IPS-NIHi7 (cell line): ENCODE data around the gene HECA.
"Not testable (repeated sequence)": the region's sequence is repeated elsewhere in the genome, so short reads cannot be mapped to it uniquely, and the experiment has no call there.

Experiments
- DNase-seq: peaks from one replicate; pipeline ENCODE4 v3.0.0; 2012; ENCODE audit warnings: mixed read lengths; ENCODE audit errors: extremely low spot score

Gene HECA

DNA sequence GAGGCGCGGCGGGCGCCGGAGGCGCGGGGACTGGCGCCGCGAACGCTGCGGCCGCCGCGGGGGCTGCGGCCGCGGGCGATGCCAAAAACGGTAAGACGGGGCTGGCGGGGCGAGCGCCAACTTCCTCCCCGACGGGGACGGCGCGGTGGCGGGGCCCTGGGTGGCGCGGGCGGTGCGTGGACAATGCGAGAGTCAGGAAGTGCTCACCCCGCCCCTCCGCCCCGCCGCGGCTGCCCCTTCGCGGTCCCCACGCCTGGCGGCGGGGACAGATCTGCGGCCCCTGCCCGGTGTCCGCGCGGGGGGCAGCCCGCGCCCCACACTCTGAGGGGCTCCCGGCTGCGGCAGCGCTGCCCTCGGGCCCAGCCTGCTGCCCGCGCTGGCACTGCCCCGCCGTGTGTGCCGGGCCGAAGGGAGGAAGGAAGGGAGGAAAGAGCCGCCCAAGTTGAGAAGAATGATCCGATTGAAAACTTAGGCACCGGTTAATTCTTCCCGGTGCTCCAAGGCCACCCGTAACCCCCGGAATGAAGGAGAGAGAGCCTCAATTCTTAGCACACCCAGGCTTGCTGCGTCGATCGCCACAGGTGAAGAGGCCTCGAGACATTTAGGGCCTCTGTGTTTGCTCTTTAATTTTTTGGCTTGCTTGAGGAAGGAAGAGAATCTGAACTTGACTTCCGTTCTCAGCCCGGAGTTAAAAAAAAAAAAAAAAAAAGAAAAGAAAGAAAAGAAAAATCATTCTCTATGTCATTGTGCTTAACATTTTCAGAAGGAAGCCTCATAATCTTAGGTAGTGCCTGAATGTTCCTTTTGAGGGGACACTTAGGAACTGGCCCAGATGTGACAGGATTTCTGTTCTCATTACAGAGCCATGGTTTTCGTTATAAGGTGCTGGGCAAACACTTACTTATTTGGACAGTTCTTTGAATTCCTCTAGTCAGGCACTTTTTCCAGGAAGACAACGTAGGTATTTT lies 982 bp downstream of the HECA start:
- peak; percentile 22 for DNase-seq

DNA sequence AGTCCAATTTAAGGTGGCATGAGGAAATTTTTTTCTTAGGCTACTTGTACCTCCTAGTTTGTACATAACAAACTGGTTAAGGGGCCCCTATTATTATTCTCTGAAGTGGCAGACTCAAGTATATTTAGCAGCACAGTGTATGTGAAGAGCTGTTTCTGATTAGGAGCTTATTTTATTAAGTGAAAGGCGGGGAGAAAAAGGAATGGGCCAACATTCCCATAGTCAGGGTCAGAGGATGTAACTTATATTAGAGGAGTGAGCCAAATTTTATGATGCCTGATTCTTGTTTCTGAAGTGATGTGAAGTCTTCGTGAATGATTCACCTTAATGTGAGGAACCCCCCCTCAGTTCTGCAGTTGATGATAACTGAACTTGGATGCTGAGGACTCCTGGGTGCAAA lies 2.8 kb downstream of the HECA start:
- DNase-seq, result no peak

DNA sequence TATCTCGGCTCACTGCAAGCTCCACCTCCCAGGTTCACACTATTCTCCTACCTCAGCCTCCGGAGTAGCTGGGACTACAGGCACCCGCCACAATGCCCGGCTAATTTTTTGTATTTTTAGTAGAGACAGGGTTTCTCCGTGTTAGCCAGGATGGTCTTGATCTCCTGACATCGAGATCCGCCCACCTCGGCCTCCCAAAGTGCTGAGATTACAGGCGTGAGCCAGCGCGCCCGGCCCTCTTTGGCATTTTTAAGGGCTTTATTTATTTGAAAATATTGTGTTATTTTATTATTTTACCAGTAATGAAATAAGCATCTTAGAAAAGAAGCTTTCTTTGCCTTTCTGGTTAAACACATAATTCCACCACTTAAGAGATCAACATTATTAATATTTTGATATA lies 6.0 kb downstream of the HECA start:
- not testable (repeated sequence) for DNase-seq

DNA sequence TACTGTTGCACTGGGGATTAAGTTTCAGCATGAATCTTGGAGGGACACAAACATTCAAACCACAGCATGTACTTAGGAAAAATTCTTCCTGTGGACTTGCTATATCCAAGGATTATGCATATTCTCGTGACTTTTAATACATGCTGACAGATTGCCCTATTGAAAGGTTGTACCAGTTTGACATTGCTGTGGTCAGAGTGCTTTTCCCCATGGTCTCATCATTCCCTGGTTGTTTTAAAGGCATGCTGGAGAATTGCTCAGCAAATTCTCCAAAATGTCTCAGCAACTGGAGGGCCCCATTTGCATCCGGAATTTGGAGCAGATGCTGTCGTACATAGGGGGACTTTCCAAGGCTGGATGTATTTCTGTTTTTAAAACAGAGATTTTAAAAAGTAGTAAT lies 7.4 kb downstream of the HECA start:
- no peak for DNase-seq

DNA sequence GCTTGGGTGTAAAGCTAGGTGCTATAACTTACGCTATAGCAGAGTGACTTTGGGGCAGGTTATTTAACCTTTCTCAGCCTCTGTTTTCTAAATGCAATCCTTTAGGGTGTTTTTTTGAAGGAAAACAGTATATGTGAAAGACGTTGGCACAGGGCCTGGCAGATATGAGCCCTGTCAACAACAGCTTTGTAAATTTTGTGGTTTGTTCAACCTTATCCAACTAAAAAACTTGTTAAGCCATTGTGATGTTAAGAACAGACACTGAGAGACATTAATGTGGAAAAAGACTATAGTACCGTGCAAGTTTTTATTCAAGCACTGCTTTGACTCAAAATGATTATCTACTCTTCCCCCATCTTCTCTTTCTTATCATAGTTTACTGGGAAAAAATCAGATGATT lies 8.2 kb downstream of the HECA start:
- DNase-seq, result no peak

DNA sequence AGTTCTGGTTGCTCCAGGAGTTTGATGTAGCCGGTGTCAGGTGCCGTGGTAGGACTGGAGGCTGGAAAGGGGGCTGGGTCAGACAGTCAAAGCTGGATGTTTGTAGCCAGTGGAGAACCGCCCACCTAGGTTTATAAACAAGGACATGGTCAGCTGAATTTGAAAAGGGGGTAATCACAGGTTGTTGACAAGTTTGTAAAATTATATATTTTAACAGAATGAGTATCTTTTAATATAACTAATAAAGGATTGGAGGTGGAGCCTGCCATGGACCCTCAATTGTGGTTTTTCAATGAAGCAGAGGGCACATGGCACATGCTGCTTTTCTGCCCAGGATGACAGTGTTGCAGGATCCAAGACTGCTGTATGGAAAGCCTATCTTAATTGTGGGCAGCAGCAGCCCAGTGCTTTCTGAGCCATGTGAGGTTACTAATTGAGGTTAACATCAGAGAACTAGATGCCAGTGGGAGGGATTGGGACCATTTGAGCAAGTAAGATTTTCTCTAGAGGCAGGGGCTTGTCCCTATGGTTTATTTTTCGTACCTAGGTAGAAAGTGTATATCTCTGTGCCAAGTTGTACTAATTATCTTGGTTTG lies 9.7 kb downstream of the HECA start:
- no peak for DNase-seq

DNA sequence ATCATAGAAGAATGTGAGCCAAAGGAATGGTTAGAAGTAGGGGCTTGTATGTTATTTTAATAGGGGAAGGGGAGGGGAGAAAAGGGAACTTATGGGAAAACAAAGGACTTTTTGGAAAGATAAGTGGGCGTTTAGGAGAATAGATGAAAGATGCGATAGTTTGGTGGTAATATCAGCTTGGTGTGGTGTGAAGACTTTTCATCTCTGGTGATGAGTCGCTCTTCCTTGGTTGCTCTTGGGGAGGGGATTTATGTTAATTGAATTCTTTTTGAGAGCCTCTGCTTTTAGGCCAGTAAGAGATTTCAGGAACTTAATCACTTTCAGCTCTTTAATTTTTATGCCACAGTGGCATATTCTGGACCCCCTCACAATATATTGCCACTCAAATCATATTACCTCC lies 10.8 kb downstream of the HECA start:
- no peak for DNase-seq

DNA sequence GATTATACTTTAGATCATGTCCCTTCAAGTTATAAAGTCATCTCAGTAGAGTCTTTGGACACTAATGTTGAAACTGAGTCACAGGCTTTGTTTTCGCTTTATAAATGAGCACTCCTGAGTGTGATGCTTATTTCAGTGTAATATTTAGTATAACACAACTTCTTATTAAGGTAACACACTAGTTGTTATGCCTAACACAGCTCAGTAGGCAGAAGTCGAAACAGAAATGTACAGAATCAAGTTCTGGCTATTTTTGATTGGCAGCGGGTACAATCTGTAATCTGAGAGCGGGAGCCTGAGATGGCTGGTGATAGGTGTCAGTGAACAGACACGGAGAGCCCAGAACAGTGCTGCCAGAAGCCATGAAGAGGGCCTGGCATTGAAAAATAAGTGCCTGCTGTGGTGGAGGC lies 11.4 kb downstream of the HECA start:
- no peak for DNase-seq

DNA sequence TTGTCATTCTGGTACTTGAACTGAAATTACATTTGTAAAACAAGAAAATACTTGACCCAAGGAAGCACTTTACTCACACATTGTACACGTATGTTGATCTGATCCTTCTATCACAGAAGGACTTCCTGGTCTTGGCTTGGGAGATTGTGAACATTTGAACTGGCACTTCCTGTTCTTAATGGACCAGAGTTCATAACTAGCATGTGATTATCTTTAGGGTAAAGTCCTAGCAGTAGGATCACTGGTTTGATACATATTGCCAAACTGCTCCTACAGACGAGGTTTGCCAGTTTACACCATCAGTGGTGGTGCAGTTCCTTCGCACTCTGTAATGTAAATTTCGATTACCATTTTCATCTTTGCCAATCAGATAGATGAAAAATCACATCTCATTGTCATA lies 12.7 kb downstream of the HECA start:
- no peak for DNase-seq

DNA sequence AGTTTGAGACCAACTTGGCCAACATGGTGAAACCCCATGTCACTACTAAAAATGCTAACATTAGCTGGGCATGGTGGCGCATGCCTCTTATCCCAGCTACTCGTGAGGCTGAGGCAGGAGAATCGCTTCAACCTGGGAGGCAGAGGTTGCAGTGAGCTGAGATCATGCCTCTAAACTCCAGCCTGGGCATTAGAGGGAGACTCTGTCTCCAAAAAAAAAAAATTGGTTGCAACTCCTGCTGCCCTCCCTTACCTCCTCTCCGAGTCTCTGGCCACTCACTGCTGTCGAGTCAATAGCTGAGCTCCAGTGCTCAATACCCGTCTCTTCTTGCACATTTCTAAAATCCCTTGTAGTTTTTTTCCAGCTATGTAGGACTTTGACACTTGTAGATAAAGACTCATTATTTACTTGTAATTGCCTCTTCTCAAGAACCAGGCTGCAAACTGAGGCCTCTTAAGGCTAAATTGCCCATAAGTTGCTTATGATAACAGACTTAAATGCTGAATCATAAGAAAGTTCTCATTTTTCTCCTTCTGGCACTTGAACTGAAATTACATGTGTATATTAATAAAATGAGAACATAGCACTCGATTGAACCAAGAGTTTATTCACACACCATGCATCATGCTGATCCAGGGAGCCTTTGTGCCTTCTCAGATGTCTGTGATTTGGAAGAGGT lies 13.8 kb downstream of the HECA start:
- no peak for DNase-seq

DNA sequence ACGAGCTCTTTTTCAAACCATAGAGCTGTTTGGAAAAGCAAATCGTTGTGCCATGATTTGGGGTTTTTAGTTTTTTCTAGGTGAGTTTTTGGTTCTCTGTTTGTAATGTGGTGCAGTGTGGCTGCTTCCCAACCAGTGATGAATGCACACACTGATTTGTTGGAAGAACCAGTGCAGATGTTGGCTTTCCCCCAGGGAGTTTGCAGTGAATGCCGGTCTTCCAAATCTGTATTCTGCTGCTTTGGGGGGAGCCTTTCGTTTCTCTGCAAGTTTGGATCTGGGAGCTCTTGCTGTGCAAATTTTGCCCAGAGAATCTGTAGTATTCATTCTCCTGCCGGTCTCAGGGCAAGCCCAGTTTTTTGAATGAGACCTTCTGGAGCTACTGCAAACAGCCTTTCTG lies 14.5 kb downstream of the HECA start:
- DNase-seq, result no peak

DNA sequence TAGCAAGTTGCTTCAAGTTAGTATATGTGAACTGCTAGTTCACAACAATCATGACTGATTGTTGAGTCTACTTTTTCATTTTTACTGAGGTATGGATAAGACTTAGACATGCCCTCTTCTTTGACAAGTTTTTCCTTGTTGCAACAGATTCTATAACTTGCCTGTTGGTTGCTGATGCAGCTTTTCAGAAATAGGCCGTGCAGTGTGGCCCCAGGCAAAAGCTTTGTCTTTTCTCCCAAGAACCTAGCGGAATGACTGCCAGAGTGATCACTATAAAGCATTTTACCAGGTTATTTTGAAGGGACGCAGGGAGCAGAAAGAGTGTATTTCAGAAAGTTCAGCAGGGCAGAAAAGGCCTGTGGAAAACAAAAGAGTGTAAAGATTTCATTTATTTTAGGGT lies 16.0 kb downstream of the HECA start:
- no peak for DNase-seq

DNA sequence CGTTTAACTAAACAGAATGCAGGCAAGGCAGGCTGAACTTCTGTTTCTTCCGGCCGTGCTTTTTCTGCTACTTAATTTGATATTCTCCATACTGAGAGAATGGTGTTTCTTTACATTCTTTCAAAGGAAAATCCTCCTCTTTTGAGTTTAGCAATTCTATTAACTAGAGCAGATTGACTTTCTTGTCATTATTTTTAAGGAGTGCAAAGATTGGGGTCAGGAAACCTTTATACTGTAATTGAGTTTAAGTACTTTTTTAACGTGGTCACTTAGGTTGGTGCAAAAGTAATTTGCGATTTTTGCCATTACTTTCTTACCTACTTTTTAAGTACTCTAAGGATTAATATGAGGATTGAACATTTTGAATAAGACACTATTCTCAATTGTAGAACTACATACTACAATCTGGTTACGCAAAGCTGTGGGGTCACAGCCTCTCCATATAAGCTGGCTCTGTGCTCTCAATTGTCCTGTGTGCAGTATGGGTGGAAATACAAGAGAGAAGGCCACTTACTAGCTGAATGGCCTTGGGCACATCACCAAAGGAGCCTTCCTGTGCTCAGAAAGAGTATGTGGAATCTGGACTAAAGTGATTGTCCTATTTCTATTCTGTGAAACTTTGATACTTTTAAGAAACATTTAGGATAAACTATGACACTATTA lies 16.7 kb downstream of the HECA start:
- DNase-seq, result no peak

DNA sequence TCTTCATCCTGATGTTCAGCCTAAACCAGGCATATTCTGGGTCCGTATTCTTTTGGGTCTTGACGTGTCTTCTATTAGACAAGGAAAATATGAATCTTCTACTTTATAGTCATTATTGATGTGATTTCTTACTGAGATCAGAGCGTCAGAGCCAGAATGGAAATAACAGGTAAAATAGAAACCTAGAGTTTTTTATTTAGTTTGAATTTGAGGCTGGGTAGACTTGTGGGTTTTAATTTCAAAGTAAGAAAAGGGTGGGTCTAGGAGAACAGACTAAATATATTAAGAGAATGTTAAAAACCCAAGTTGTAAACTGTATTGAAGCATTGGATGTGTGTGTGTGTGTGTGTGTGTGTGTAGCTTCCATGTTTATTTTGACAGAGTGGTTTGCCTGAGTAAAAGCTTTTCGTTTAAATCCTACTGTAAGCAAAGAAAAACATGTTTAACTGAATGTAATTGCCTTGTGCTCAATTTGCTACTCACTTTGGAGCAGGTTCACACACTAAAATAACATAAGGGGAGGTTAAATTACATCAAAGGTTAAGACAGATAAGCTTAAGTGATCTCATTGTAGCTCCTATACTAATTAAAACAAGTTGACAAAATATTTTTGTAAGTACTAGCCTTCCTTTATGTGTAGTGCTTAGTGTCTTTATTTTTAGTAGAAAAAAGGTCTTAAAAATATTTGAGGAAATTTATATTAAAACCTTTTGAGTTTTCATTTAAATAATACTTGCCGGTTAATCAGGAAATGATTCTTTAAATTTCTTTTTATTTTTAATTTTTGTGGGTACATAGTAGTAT lies 17.4 kb downstream of the HECA start:
- DNase-seq, result no peak

DNA sequence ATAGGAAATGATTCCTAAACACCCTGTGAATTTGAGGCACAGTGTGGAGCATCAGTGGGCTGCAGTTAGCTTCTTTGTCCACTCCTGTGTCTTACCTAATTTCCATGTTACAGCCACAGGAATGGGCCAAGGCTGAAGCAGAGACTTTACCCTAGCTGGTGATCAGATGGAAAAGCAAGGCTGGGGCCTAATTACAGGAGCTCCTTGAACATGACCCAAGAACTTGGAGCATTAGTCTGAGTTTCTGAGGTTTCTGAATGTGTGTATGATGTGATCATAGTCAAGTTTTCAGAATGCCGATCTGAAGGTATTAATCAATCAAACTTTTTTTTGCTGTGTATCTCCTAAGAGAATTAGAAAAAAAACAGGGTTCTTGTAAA lies 18.0 kb downstream of the HECA start:
- no peak for DNase-seq

DNA sequence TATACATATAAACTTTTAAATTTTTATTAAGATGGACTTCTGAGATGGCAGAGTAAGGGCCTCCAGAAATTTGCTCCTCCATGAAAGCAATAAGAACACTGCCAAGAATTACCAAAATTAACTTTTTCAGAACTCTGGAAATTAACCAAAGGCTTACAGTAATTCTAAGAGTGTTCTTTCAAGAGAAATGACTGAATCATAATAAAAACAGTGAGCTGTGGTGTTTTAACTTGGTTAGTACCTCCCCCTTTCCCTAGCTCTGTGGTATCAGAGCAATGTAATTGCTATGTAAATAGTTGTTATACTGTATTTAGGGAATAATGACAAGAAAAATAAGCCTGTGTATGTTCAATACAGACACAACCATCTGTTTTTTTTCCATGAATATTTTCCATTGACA lies 19.0 kb downstream of the HECA start:
- DNase-seq, result no peak

DNA sequence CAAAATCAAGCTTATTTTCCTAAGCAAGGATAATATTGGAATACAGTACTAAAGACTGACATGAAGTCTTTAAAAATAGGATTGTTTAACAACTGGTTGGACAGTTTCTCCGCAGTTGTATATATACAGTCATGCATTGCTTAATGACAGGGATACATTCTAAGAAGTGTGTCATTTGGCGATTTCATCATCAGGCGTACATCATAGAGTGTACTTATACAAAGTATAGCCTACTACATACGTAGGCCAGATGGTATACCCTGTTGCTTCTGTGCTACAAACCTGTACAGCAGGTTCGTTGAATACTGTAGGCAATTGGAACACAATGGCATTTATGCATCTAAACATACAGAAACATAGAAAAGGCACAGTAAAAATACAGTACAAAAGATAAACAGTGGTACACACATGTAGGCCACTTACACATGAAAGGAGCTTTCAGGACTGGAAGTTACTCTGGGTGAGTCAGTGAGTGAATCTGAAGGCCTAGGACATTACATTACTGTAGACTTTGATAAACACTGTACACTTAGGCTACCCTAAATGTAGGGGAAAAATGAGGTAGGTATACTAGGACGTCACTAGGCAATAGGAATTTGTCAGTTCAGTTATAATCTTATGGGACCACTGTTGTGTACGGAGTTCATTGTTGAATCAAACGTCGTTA lies 20.1 kb downstream of the HECA start:
- no peak for DNase-seq

DNA sequence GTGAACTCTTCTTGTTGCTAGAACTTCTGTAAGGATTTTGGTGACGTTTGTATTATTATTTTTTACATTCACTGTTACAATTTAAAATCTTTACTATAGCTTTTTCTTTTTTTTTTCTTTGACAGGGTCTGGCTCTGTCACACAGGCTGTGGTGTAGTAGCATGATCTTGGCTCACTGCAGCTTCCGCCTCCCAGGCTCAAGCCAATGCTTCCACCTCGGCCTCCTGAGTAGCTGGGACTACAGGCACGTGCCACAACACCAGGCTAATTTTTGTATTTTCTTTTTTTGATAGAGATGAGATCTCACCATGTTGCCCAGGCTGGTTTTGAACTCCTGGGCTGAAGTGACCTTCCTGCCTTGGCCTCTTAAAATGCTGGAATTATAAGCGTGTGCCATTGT lies 21.2 kb downstream of the HECA start:
- no peak for DNase-seq

DNA sequence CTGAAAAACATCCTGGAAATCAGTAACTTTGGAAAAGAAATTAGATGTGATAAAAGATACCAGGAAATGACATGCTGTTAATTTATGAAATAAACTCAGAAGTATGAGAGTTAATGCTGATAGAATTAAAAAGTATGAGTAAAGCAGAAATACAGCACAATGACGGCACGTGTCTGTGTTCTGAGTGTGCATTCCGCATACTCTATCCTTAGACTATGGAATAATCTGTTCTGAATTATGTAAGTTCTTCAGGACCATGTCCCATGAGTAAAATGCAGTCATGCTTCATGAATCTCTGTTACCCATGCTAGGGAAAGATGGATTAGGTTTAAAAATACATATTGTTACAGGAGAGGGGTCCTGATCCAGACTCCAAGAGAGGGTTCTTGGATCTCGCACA lies 21.7 kb downstream of the HECA start:
- DNase-seq, result no peak

DNA sequence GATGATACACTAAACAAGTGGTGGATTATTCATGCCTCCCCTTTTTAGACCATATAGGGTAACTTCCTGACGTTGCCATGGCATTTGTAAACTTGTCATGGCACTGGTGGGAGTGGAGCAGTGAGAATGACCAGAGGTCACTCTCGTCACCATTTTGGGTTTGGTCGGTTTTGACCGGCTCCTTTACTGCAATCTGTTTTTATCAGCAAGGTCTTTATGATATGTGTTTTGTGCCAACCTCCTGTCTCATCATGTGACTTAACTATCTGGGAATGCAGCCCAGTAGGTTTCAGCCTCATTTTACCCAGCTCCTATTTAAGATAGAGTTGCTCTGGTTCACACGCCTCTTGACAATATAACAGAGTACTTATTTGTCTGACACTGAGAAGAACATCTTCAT lies 22.2 kb downstream of the HECA start:
- not testable (repeated sequence) for DNase-seq

DNA sequence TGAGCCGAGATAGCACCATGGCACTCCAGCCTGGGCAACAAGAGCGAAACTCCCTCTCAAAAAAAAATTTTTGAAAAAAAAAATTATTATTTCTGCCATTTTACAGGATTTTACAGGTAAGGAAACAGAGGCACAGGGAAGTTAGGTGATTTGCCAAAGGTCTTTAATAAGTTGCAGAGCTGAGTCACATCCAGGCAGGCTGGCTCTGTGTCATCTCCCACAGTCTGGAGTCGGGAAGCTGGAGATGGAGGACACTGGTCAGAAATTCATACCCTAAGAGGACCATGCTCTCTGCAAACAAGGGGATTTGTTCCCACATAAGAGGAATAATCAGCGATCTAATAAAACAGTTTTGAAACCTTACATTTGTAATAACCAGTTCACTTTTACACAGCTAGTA lies 24.1 kb downstream of the HECA start:
- DNase-seq, result no peak
